Breast epithelium (tissue), 3 donors: Measurements from ENCODE around the gene CCDC34.

ENCODE experiments used
- POLR2A ChIP-seq: fragments of 450-650 bp; IDR thresholded peaks from one replicate; pipeline ENCODE4 v1.6.1; 2016; ENCODE audit warnings: antibody characterized with exemption, mild to moderate bottlenecking, moderate library complexity
- POLR2AphosphoS5 ChIP-seq, 3 donors: sonication (generic); formaldehyde crosslinking; IDR thresholded peaks; one replicate each; pipeline ENCODE4 v1.6.1; 2017; ENCODE audit warnings: antibody characterized with exemption in 3 of 3
- TF ChIP-seq, protein P1 (sequence below), 3 donors: fragments of 450-650 bp; IDR thresholded peaks; one replicate each; pipeline ENCODE4 v1.5.1; 2016 to 2017; ENCODE audit warnings: antibody characterized with exemption in 3 of 3, mild to moderate bottlenecking in 3 of 3, moderate library complexity in 3 of 3

DNA sequence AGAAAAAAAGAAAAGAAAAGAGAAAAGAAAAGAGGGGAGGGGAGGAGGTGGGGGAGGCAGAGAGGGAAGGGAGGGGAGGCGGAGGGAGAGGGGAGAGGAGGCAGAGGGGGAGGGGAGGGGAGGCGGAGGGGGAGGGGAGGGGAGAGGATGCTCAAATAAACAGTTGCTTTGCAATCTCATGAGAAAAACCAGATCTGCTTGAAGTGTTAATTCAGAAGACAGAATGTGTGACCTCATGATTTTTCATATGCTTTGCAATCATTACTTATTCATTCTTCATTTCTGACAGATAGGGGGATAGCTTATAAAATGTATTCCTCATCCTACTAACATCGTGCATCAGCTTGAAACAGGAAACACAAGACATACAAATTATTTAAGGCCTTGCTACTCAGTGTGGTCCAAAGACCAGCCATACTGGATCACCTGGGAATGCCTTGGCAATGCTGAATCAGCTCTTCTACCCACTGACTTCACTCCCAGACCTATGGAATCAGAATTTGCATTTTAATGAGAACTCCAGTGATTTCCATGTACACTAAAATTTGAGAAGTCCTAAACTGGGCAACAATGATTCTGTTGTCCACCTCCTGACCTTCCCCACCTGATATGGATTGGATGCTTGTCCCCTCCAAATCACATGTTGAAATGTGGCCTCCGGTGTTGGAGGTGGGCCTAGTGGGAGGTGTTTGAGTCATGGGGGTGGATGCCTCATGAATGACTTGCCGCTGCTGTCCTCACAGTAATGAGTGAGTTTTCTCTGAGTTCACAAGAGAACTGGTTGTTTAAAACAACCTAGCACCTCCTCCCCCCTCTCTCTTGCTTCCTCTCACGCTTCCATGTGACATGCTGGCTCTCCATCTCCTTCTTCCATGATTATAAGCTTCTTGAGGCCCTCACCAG lies 69.2 kb downstream of the CCDC34 start:
- TF ChIP-seq, protein P1, sequence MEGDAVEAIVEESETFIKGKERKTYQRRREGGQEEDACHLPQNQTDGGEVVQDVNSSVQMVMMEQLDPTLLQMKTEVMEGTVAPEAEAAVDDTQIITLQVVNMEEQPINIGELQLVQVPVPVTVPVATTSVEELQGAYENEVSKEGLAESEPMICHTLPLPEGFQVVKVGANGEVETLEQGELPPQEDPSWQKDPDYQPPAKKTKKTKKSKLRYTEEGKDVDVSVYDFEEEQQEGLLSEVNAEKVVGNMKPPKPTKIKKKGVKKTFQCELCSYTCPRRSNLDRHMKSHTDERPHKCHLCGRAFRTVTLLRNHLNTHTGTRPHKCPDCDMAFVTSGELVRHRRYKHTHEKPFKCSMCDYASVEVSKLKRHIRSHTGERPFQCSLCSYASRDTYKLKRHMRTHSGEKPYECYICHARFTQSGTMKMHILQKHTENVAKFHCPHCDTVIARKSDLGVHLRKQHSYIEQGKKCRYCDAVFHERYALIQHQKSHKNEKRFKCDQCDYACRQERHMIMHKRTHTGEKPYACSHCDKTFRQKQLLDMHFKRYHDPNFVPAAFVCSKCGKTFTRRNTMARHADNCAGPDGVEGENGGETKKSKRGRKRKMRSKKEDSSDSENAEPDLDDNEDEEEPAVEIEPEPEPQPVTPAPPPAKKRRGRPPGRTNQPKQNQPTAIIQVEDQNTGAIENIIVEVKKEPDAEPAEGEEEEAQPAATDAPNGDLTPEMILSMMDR (IDR thresholded peaks at IDR 0.05) = no peak
- TF ChIP-seq POLR2A (no peak), POLR2AphosphoS5 (IDR thresholded peaks at IDR 0.05) (no peak)
